GM18526 (cell line): ENCODE measurements around the gene CRAMP1.

Experiments used
- POLR2A ChIP-seq: IDR thresholded peaks from 3 replicates; pipeline ENCODE4 v1.6.1; 2011; ENCODE audit not compliant: insufficient read length; ENCODE audit errors: extremely low read depth

The CRAMP1 gene, protein sequence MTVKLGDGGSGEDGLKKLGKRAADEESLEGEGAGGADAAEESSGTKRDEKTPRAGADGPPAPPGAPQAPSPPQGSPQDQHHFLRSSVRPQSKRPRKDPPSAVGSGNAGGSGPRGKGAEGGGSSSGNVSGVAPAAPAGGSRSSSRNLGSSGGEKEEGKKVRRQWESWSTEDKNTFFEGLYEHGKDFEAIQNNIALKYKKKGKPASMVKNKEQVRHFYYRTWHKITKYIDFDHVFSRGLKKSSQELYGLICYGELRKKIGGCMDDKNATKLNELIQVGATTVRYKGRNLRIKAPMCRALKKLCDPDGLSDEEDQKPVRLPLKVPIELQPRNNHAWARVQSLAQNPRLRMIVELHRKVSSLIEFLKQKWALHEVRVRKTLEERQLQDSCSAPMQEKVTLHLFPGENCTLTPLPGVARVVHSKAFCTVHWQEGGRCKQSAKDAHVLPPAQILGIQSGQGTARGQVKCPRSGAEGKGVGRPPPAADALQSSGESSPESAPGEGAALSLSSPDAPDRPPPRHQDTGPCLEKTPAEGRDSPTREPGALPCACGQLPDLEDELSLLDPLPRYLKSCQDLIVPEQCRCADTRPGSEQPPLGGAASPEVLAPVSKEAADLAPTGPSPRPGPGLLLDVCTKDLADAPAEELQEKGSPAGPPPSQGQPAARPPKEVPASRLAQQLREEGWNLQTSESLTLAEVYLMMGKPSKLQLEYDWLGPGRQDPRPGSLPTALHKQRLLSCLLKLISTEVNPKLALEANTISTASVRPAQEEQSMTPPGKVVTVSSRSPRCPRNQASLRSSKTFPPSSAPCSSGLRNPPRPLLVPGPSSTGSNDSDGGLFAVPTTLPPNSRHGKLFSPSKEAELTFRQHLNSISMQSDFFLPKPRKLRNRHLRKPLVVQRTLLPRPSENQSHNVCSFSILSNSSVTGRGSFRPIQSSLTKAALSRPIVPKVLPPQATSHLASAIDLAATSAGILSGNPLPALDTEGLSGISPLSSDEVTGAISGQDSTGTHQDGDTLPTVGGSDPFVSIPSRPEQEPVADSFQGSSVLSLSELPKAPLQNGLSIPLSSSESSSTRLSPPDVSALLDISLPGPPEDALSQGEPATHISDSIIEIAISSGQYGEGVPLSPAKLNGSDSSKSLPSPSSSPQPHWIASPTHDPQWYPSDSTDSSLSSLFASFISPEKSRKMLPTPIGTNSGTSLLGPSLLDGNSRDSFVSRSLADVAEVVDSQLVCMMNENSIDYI (N-terminal part only)

DNA sequence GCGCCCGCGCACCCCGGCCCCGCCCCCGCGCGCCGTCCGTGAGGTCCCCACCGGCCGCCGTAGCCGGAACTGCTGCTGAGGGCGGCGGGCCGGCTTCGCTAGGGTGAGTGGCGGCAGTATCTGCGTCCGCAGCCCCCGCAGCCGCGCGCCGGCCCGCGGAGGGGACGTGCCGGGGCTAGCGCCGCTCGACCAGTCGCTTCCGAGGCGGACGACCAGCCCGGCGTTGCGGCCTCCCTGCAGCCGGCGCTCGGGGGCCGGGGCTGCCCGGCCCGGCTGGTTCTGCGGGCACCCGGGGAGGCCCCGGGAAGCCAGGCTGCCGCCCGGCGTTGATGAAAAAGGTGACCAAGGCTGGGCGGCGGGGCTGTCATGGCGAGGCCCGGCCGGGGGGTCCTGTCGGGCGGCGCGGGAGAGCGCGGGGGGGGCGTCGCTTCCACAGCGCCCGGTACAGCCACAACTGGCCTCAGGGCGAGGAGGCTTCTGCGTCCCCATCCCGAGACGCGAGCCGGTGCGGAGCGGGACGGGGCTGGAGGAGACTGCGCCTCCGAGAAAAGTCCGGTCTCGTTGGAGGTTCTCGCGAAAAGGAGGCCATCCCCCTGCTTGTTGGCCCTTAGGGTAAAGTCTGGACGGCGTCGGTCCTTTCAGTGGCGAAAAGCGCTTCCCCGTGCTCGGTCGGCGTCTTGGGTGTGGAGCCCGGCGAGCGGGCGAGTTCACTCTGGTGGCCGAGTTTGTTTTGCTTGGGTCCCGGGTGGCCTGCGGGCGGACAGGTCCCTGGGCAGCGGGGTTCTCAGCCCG lies at the start of gene CRAMP1:
TSS of gene CRAMP1 (plus strand) at position 41 of the 792 bp plus-strand sequence. CDS start 2,280 bp downstream, outside the sequence.
- TF ChIP-seq POLR2A, result peak; percentile 50

DNA sequence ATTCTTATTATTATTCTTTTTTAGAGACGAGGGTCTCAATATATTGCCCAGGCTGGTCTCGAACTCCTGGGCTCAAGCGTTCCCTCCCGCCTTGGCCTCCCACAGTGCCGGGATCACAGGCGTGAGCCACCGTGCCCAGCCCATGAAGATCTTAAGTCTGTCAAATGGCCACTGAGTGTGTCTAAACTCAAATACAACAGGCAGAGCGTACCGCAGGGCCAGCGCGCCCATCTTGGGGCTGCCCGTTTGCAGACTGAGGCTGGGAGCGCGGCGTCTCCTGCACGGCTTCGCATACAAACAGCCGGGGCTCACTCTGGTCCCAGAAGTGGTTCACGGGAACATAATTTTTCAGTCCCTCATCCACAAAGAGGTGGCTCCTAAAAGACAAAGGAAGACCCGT lies 48.4 kb upstream of the CRAMP1 start:
- TF ChIP-seq POLR2A, result no peak

DNA sequence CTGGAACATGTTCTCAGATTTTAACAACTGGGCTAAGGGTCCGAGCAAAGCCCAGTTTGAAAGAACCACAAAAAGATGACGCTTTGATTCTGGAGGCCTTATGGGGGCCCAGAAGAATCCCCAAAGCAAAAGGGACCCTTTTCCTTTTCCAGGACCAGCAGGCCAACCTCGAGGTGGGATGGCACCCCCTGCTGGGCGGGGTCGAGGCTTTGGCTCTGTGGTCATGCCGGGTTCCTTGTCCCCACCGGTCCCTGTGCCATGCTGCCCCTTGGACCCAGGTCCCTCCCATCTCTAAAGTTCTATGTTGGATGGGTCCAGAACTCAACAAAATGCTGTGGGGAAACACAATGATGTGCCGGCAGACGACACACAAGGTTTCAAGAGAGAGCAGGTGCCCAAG lies 47.8 kb upstream of the CRAMP1 start:
- no peak for TF ChIP-seq POLR2A

DNA sequence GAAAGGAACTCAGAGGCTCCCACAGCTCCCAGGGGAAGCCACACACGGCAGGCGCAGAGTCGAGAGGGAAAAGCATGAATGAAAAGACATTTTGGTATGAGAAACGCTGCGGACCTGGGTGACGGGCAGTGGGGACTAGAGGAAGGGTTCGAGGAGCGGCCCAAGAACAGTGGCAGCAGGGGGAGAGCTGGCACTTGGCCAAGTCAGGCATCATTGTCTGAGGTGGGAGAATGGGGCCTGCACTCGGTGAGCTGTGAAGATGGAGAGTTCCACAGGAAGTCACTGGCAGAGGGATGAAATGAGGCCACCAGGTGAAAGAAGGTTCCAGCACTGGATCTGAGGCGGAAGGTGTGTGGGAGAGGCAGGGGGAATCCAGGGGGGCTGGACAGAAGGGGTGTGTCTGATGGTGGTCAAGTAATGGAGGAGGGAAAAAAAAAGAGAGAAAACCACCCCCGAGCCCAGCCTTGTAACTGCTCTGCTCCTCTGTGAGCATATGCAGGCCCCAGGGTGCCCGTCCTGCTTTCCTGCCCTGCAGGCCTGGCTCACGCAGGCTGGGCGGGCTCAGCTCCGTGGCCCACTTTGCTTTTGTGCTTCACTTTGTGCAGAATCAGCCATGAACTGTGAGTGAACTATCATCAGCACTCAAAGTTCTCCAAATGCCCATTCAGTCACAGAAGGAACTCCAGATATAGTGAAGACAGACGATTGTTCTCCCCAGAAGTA lies 46.9 kb upstream of the CRAMP1 start:
- no peak for TF ChIP-seq POLR2A

DNA sequence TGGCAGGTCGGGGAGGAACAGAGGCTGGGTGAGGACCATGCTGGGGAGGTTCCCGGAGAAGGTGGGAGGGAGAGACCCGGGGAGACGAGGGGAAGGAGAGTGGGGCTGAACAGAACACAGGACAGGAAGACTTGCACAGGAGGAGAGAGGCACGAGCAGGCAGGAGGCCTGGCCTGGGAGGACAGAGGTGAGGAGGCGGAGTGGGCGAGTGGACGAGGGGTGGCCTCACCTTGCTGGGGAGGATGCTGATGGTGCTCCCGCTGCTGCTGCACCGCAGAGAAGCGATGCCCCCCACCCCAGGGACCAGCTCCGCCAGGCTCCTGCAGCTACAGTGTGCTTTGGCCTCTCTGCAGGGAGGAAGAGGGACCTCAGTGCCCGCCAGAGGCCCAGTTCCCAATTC lies 44.2 kb upstream of the CRAMP1 start:
- no peak for TF ChIP-seq POLR2A

DNA sequence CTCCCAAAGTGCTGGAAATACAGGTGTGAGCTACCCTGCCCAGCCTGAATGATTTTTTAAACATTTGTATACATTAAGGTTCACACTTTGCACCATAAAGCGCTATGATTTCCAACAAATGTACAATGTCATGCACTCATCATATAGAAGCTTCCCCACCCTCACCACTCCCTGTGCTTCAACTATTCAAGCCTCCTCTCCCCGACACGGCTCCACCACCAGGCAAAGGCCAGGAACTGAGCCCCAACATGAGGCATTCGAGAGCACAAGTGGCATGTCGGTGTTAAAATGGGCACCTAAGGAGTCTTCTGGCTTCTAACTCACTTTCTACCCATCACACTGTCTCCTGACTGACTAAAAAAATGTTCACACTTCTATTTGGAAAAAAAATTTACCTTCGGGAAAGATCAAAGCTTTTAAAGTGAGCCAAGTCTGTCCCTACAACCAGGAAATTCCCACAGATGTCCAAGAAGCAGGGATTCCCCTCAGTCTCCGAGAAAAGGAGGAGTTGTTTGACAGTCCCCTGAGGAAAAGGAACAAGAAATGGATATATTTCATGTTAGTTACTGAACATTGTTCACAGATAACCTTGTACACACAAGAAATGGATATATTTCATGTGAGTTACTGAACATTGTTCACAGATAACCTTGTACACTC lies 41.0 kb upstream of the CRAMP1 start:
- no peak for TF ChIP-seq POLR2A

DNA sequence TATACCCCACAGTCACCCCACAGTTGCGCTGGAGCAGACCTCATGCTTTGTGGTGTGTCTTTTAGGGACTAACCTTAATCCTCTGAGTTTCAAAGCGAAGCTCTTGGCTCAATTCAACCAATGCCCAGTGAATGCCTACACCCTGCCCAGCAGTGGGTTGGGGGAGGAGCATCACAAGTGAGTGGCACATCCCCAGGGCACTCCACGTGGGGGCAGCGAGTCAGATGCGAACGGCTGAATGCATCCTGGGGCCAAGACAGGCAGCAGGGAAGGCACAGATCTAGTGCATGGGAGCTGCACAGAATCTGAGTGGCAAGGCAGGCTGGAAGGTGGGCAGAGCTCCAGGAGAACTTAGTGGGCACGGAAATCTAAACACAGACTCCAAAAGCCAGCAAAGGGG lies 39.5 kb upstream of the CRAMP1 start:
- TF ChIP-seq POLR2A, result no peak

DNA sequence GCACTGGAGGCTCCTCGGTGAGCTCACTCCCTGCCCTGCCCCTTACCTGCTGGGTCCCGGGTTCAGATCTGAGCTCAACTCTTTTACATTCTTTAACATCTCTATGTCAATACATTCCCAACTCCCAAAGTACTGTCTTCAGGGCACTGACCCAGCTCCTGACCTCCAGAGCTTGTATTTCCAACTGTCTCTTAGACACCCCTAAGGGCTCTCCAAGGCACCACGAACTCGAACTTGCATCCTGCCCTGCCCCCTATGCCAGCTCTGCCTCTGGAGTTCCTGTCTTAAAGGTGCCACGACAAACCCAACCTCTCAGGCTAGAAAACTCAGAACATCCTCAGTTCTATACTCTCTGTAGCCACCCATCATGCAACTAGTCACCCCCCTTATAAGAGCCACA lies 38.9 kb upstream of the CRAMP1 start:
- TF ChIP-seq POLR2A, result no peak

DNA sequence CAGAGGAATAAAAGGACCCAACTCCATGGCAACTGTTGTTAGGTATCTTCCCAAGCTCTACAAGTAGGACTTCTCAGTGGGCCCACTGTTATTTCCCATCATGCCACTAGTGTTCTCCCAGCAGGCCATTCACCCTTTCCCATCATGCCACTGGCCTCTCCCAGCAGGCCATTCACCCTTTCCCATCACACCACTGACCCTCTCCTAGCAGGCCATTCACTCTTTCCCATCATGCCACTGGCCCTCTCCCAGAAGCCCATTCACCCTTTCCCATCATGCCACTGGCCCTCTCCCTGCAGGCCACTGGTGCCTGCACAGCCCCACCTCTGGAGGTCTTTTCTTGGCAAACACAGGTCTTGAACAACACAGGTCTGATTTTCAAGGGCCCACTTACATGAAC lies 36.6 kb upstream of the CRAMP1 start:
- no peak for TF ChIP-seq POLR2A

DNA sequence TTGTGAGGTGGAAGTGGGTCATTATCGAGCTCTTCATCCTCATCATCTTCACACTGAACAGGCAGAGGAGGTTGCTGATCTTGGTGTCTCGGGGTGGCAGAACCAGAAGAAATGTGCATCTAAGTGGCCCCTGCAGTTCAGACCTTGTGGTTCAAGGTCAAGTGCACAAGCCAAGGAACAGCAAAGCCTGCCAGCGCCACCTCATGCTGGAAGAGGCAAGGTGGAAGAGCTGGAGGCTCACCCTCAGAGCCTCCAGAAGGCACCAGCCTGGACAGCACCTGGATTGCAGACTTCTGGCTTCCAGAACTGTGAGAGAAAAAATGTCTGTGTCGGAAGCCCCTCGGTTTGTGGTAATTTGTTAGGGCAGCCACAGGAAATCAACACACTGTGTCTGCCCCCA lies 32.9 kb upstream of the CRAMP1 start:
- TF ChIP-seq POLR2A, result no peak

DNA sequence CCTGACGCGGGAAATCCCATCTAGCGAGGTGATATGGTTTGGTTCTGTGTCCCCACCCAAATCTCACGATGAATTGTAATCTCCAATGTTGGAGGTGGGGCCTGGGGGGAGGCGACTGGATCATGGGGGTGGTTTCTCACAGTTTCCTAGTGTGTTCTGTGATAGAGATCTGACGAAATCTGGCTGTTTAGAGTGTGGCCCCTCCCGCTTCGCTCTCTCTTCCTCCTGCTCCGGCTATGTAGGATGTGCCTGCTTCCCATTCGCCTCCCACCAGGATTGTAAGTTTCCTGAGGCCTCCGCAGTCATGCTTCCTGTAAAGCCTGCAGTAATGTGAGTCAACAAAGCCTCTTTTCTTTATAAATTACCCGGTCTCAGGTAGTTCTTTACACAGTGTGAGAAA lies 31.9 kb upstream of the CRAMP1 start:
- TF ChIP-seq POLR2A, result no peak

DNA sequence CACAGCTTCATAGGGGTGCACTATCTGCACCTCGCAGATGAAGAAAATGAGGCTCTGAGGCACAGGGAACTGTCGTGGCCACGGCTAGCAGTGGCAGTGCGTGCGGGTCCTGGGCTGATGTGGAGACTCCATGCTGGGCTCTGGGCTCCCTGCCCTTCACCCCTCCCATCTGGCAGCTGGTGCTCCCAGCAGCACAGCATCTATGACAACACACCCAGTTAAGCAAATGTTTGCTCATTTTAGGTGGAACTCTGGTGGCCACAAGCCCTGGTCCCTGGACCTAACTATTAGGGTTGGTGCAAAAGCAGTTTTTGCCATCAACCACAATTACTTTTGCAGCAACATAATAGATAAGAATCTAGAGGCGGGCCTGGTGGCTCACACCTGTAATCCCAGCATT lies 31.2 kb upstream of the CRAMP1 start:
- TF ChIP-seq POLR2A, result no peak

DNA sequence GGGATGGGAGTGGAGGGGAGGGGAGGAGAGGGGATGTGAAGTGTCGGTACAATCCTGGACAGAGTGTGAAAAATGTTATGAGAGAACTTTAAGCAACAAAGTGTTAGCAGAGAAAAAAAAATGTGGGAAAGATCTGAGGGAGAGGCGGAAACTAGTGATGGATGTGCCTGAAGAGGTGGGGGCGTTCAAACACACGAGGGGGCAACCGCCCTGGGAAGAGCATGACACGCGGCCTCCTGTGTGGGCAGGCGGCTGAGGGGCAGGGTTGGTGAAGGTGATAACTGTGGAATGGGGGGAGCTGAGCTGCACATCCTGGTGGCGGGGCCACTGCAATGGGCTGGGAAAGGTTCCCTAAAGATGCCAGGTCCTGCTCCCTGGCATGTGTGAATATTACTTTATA lies 30.4 kb upstream of the CRAMP1 start:
- TF ChIP-seq POLR2A, result no peak

DNA sequence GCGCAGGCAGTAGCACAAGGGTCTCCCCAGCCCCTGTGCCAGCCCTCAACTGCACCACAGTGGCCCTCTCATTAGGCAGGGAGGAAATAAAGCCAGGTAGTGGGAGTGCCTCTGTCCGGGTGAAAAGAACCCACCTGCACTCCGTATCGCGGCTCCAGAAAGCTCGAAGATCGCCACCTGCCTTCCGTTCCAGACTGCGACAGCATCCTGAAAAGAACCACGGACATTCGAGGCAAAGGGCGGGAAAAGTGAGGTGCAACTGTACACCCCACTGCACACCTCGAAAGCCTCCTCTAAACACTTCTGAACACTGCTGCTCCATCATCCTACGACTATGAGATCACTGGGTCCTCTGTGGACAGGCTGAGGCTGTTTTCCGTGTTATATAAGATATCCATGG lies 29.0 kb upstream of the CRAMP1 start:
- TF ChIP-seq POLR2A, result no peak

DNA sequence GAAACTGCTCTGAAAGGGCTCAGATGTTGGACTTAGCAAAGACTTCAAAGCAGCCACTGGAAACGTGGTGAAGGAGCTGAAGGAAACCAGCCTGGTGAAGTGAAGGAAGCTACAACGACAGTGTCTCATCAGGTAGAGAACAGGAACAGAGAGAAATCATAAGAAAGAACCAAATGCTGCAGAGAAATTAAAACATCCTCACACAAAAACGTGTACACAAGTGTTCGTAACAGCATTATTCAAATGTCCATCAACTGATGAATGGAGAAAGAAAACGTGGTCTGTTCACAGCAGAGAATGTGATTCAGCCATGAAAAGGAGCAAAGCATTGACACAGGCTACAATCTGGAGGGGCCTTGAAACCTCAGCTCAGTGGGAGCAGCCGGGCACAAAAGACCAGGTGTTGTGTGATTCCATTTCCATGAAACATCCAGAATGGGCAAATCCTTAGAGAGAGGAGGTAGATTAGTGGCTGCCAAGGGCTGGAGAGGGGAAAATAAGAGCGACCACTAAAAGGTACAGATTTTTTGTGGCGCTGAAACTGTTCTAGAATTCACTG lies 27.2 kb upstream of the CRAMP1 start:
- TF ChIP-seq POLR2A, result no peak
